Activated effector memory CD4-positive, alpha-beta T cell treated with Interleukin-2 at 50 U/mL for 16 hours (primary cell): ENCODE results near the gene RSAD1.

ENCODE experiments used
- DNase-seq: peaks from one replicate; pipeline ENCODE4 v3.0.0-alpha.2; 2020

The RSAD1 gene

DNA sequence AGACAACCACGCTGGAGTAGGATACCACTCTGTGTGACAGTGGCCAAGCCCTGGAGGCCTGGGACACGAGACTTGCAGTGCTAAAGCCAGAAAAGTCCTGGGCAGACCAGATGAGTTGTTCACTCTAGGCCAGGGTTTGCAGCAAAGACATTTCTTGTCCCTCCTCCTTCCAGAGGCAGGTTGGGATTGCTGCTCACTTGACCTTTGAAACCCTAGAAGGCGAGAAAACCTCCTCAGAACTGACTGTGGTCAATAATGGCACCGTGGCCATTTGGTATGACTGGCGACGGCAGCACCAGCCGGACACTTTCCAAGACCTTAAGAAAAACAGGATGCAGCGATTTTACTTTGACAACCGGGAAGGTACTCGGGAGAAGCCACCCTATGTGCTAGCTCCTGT lies 44.1 kb downstream of the RSAD1 start:
- DNase-seq, result no peak

DNA sequence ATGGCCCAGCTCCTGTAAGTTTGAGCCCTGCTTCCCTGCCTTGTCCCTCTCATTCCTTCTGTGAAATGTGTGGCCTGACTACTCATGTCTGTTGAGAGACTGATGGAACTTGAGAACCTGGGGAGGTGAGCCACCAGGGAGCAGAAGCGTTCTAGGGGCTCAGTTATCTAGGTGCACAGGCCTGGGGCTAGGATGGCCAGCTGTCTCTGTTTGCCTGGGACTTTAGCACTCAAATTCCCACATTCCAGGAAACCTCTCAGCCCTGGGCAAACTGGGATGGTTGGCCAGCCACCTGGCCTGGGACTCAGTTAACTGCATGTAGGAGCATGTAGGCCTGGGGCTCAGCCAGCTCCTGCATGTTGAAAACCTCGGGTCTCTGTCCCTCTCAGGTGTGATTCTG lies 44.5 kb downstream of the RSAD1 start:
- no peak for DNase-seq

DNA sequence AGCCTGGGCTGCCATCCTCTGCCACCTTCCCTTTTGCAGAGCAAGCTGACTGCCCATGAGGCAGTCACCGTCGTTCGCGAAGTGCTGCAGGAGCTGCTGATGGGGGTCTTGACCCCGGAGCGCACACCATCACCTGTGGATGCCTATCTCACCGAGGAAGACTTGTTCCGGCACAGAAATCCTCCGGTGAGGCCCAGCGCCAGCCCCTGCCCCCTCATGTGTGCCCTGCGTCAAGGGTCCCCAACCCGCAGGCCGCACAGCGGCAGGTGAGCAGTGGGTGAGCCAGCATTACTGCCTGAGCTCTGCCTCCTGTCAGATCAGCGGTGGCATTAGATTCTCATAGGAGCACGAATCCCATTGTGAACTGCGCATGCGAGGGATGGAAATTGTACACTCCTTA lies 46.2 kb downstream of the RSAD1 start:
- DNase-seq, result no peak

DNA sequence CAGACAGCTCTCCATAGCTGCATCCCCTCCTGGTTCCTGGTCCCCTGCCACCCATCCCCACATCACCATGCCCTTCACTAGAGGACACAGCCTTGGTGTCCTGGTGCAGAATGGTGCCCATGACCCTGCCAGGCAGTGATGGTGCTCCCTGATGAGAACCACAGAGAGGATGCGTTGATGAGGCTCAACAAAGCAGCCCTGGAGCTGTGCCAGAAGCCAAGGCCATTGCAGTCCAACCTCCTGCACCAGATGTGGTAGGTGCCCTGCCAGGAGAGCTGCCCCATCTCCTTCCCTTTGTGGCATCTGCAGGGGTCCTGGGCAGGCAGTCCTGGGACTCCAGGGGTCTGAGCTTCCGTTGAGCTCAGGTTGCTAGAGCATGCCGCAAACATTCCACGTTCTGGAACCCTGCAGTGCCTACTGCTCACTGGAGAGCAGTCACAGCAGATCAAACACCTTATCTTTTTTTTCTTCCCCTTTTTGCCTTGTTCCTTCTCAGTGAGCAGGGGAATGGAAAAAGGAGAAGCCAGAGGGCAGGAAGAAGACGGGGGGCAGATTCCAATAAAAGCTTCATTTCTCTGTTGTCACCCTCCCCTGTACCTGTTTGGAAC lies 48.6 kb downstream of the RSAD1 start:
- no peak for DNase-seq

DNA sequence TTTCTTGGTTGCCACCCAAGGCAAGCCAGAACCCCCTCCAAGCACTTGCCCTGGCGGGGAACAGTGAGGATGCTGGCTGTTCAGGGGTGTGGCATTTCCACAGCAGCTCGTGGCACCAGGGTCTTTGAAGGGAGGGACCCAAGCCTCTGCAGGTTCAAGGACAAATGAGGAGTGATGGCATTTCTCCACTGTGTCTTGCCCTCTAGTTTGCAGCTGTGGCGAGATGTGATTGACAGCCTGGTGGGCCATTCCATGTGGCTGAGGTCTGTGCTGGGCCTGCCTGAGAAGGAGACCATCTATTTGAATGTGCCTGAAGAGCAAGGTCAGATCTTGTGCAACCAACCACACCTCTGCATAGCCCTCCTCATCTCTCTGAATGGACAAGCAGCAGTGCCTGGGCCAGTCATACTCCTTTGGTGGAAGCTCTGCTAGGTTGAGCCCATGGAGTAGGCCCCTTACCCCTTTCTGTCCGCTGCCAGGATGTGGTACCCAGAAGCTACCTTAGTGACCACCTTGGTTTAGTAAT lies 49.4 kb downstream of the RSAD1 start:
- no peak for DNase-seq

DNA sequence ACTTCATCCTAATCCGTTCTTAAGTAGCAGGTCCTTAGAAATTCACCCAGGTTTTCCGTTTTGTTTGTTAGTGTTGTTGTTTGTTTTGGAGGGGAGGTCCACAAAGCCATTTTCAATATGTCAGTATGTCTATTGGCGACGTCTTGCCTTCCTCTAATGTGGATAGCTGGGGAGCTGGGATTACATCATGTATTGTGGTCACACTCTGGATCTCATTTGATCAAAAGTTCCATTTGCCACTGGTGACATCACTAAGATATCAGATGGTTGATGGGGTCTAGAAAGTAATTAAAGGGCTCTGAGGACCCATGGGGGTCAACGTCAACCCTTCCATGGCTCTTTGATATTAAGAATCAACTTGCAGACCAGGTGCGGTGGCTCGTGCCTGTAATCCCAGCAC lies 51.2 kb downstream of the RSAD1 start:
- DNase-seq, result no peak

DNA sequence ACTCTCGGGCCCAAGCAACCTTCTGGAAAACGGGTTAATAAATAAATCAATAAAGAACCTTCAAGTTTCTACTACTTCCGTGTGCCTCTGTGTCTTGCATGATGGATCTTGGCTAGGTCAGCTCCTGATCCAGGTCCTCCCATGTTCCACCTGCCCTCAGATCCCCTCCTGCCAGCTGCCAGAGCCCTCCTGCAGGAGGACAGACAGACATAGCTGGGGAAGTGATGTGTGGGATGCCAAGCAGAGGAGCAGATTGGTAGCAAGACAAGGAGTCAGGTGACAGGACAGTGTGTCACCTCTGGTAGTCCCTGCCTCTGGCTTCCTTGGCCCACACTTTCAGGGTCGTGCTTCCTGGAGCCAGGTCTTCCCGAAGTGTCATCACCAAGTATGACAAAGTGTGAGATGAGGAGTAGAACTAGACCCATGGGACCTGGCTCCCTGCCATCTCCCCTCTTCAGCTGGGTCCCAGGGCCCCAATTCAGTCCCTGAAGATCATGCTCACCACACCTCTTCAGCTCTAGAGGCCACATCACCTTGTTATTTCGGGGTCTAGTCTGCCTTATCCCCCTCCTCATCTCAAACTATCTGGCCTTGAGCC lies 52.9 kb downstream of the RSAD1 start:
- DNase-seq, result no peak

DNA sequence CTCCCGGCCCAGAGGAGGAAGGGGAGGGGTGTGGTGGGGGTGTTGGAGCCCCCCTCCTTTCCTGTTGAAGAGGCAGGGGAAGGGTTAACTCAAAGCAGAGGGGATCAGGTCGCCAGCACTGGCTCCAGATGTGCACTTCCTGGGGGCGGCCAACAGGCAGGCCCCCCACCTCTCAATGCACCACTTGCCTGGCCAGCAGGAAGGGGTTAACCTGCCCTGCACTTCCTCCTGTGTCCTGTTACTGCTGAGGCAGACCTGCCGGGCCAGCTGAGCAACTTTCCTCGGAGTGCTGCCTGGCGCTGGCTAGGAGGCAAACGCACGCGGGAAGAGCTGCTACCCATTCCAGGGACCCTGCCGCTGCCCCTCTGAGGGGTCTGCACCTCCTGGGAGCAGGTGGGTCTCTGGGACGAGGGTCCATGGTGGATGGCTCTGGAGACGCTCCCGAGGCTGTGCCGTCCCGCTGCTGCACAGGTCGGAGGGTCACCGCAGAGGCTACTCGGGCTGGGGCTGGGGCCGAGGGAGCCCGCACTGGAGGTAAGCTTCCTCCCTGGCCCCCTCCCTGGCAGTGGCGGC lies 53.9 kb downstream of the RSAD1 start, which contains the start of gene EPN3:
Gene EPN3 (plus strand): TSS at position 284 of the 573 bp plus-strand sequence. CDS start 3,822 bp downstream, outside the sequence.
- no peak for DNase-seq

DNA sequence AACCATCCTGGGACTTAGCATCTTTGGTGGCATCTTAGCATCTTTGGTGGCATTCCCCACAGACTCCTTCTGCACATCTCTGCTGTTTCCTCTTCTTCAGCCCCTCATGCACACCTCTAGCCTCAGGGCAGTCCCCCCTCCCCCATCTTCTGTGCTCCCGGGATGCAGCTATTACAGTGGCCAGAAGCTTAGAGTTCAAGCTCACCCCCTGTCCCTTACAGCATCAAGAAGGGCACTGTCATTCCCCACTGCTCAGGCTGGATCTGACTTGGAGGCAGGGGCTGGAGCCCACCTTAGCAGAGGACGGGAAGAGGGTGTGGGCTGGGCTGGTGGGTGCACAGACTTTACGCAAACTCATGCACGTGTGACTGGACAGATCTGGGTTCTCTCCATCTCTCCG lies 54.5 kb downstream of the RSAD1 start:
- no peak for DNase-seq

DNA sequence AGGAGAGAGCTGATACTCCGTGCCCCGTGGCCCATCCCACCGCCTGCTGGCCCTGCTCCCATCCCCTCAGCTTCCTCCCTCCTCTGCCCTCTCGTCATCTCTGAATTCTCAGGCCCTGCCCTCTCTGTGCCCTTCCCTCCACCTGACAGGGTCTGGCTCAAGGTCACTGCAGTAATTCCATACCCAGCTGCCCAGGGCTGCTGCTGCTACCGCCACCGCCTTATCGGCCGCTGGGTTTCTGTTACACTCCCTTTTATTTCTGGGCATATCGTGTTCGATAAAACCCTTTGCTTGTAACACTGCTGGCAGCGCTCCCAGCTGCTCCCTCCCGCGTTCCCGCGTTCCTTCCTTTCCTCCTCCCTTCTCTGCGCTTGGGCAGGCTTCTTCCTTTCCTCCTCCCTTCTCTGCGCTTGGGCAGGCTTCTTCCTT lies 55.1 kb downstream of the RSAD1 start:
- DNase-seq, result no peak

DNA sequence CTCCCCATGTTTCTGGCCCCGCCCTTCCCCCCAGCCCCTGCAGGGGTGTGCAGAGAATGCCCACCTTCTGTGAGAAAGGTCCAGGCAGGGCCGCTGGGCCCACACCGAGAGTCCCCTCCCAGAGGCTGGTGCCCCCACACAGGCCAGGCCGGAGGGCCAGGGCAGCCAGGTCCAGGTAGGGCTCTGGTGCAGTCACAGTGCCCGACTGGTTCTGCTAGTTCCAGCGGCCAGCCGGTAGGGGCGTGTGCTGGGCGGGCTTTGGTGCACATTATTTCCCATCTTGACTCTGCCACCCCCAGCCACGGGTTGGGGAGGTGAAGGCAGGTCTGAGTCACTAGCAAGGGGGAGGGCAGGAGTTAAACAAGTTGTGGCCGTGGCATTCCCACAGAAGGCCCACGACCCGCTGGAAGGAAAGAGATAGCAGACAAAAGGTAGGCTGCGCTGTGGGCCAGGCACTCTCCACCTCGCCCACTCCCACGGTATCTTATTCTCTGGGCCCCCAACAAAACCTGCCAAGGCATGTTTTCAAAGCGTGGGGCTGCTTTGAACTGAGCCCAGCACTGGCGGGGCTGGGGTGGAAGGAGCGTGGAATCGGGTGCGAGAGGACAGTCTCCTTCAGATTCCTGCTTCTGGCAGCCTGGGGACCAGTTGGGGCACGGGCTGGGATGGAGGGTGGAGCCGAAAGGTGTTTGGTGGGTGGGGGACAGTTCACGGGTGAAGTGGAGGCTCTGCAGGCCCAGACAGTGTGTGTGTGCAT lies 55.7 kb downstream of the RSAD1 start:
- DNase-seq, result no peak

DNA sequence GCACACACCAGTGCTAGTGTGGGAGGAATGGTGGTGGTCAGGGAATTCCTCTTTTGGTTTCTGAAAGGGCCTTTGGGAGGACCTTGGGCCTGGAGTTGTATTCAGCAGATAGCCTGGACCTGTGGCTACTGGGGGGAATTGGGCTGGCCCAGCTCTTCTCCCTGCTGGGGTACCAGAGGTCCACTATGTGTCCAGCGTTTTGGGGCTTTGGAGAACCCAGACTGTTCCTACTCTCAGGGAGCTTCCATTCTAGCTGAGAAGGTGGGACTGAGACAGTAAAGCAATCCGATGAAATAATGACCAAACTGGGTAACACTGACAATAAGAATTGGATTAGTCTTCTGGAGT lies 56.3 kb downstream of the RSAD1 start:
- no peak for DNase-seq

DNA sequence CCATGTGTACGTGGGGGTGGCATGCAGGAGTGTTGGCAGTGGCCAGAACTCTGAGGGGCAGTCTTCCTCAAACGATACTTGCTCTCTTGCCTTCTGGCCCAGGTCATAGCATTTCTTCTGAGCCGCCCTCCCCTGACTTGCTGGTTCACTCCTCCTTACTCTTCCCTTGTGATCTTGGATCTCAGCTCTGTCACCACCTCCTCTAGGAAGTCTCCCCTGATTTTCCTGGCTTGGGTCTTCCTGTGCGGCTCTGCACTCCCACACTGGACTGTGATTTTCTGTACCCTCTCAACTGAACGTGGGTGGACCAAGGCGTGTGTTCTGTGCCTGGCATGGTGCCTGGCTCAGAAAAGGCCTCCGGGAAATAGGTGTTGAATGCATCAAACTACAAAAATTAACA lies 56.7 kb downstream of the RSAD1 start:
- DNase-seq, result no peak
